ENCODE measurements around the gene PRKX.

GRCh38 chrX:3639236-3639635, 74.2 kb downstream of the PRKX start:
- no peak for TF ChIP-seq BHLHE40 (IDR thresholded peaks at IDR 0.05; ENCODE audit: borderline replicate concordance)
- TF ChIP-seq FOXA1 (IDR thresholded peaks at IDR 0.05), result no peak
- no peak for TF ChIP-seq FOXM1 (IDR thresholded peaks at IDR 0.05; ENCODE audit: borderline replicate concordance)

All from HEK293T (cell line).